Upper lobe of left lung (tissue), 6 donors: Measurements from ENCODE around the gene ZNF431. TPM values are rescaled to one million over a fixed set of nuclear protein-coding genes. Genes with fewer than 3 reads are reported as not detected.
"Not testable (repeated sequence)": the region's sequence is repeated elsewhere in the genome, so short reads cannot be mapped to it uniquely, and the experiment has no call there.

Experiments used
- ATAC-seq, 2 donors: fragments of 200-7000 bp; cut with Tn5 transposase; one replicate each; pipeline ENCODE4 v1.9.1; 2022; ENCODE audit warnings: mild to moderate bottlenecking in 2 of 2, moderate library complexity in 2 of 2; ENCODE audit not compliant: low FRiP score in 2 of 2
- DNase-seq, 2 donors: peaks; one replicate each; pipeline ENCODE4 v3.0.0-alpha.2; 2019 to 2020
- H3K27ac ChIP-seq, 4 donors: fragments of 200-600 bp; sonication (generic); one replicate each; pipeline ENCODE4 v1.5.1; 2016 to 2019
- H3K27me3 ChIP-seq, 4 donors: fragments of 200-600 bp; sonication (generic); one replicate each; pipeline ENCODE4 v1.5.1; 2017 to 2019
- H3K36me3 ChIP-seq, 4 donors: fragments of 200-600 bp; sonication (generic); one replicate each; pipeline ENCODE4 v1.5.1; 2016 to 2019
- H3K4me1 ChIP-seq, 4 donors: fragments of 200-600 bp; sonication (generic); one replicate each; pipeline ENCODE4 v1.5.1; 2018 to 2019
- H3K4me3 ChIP-seq, 4 donors: fragments of 200-600 bp; sonication (generic); one replicate each; pipeline ENCODE4 v1.5.1; 2017 to 2019; ENCODE audit warnings: mild to moderate bottlenecking in 2 of 4, moderate library complexity in 1 of 4
- H3K9me3 ChIP-seq, 4 donors: fragments of 200-600 bp; sonication (generic); one replicate each; pipeline ENCODE4 v1.5.1; 2018 to 2019
- EP300 ChIP-seq, 4 donors: sonication (generic); formaldehyde crosslinking; IDR thresholded peaks; one replicate each; pipeline ENCODE4 v1.5.1; 2017; ENCODE audit warnings: antibody characterized with exemption in 4 of 4, control low read depth in 2 of 4
- POLR2A ChIP-seq, 4 donors: fragments of 450-650 bp; IDR thresholded peaks; one replicate each; pipeline ENCODE4 v1.5.1; 2016 to 2017; ENCODE audit warnings: antibody characterized with exemption in 4 of 4, mild to moderate bottlenecking in 2 of 4
- POLR2AphosphoS5 ChIP-seq, 2 donors: sonication (generic); formaldehyde crosslinking; IDR thresholded peaks; one replicate each; pipeline ENCODE4 v1.5.1; 2017; ENCODE audit warnings: antibody characterized with exemption in 2 of 2
- WGBS, 2 donors: methylation state at CpG; one replicate each; pipeline ENCODE4 v1.1.5; 2017 to 2018; 5-methylcytosine and 5-hydroxymethylcytosine counted together
- small RNA-seq, 4 donors: library from RNA; depleted of rRNA; stranded (forward); fragments of <200 nt; gene quantifications; one replicate each; pipeline ENCODE3, GENCODE V24; 2016
- total RNA-seq, 6 donors: library from RNA; depleted of rRNA in 4 of 6; stranded (reverse); fragments of >200 nt in 4 of 6; gene quantifications; one replicate each; pipeline versions ENCODE4 v1.1.0 to v1.2.1, GENCODE V29; 2016 to 2021
- TF ChIP-seq, protein P1 (sequence below), 6 experiments: fragments of 450-650 bp in 4 of 6; fragments of 200-600 bp in 2 of 6; sonication (generic) in 2 of 6; IDR thresholded peaks; one replicate each; pipeline ENCODE4 v1.5.1; 2016 to 2019; ENCODE audit warnings: antibody characterized with exemption in 6 of 6
- donor health status: DM: no; HTN: no; CAD: no; lungs with moderate emphysema.
- donor health status: DM: no; HTN: yes; CAD: no; lungs with severe emphysema.

The ZNF431 gene
- total RNA-seq, 6 donors from 2014 or later: 16.6 to 74.1 (median 38.1) TPM

GRCh38 chr19:21221693-21222092 lies 79.9 kb downstream of the ZNF431 start:
- no peaks in the 10 kb centered on the region for H3K9me3 ChIP-seq
- TF ChIP-seq POLR2AphosphoS5 (IDR thresholded peaks at IDR 0.05): no peak
- TF ChIP-seq, protein P1, sequence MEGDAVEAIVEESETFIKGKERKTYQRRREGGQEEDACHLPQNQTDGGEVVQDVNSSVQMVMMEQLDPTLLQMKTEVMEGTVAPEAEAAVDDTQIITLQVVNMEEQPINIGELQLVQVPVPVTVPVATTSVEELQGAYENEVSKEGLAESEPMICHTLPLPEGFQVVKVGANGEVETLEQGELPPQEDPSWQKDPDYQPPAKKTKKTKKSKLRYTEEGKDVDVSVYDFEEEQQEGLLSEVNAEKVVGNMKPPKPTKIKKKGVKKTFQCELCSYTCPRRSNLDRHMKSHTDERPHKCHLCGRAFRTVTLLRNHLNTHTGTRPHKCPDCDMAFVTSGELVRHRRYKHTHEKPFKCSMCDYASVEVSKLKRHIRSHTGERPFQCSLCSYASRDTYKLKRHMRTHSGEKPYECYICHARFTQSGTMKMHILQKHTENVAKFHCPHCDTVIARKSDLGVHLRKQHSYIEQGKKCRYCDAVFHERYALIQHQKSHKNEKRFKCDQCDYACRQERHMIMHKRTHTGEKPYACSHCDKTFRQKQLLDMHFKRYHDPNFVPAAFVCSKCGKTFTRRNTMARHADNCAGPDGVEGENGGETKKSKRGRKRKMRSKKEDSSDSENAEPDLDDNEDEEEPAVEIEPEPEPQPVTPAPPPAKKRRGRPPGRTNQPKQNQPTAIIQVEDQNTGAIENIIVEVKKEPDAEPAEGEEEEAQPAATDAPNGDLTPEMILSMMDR (IDR thresholded peaks at IDR 0.05): no peak
- TF ChIP-seq EP300 (IDR thresholded peaks at IDR 0.05): no peak
- no peak for TF ChIP-seq POLR2A (IDR thresholded peaks at IDR 0.05)
- no peak overlapping the region for H3K4me3 ChIP-seq
- no peaks in the 10 kb centered on the region for H3K27me3 ChIP-seq
- no peaks in the 10 kb centered on the region for H3K4me1 ChIP-seq
- no peak overlapping the region for H3K27ac ChIP-seq
- no peak for DNase-seq
- no peak for ATAC-seq
- no peaks in the 10 kb centered on the region for H3K36me3 ChIP-seq

DNA sequence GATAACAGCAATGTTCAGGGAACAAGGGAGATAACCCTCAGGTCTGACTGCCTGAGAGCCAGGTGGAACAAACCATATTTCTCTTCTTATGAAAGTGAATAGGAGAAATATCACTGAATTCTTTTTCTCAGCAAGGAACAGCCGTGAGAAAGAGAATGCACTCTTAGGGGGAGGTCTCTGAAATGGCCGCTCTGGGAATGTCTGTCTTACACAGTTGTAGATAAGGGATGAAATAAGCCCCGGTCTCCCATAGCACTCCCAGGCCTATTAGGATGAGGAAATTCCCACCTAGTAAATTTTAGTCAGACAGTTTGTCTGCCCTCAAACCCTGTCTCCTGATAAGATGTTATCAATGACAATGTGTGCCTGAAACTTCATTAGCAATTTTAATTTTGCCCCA lies 88.1 kb downstream of the ZNF431 start:
- not testable (repeated sequence) for H3K36me3 ChIP-seq, H3K27me3 ChIP-seq, H3K27ac ChIP-seq, ATAC-seq, H3K4me3 ChIP-seq, DNase-seq, H3K4me1 ChIP-seq
- WGBS, 2 donors: 80 to 85% methylated on average over 3 of the region's 3 CpGs
- peaks cover 0 to 19% (median 8%) of the 10 kb centered on the region in 4 donors for H3K9me3 ChIP-seq

- 86 to 87% methylated on average over 2 of the region's 2 CpGs for WGBS, 2 donors
- no peak overlapping the region for H3K27ac ChIP-seq
- ATAC-seq: no peak
- no peaks in the 10 kb centered on the region for H3K27me3 ChIP-seq
- H3K36me3 ChIP-seq: no peaks in the 10 kb centered on the region
- H3K9me3 ChIP-seq: peaks cover 0 to 16% (median 8%) of the 10 kb centered on the region in 4 donors
- no peaks in the 10 kb centered on the region for H3K4me1 ChIP-seq
- H3K4me3 ChIP-seq: no peak overlapping the region
- no peak for TF ChIP-seq EP300 (IDR thresholded peaks at IDR 0.05)
- DNase-seq: no peak
Measured at GRCh38 chr19:21233691-21234090, 91.9 kb downstream of the ZNF431 start.

GRCh38 chr19:21236751-21237150 lies 94.9 kb downstream of the ZNF431 start:
- not testable (repeated sequence) for ATAC-seq, H3K27ac ChIP-seq, H3K9me3 ChIP-seq, H3K4me3 ChIP-seq, H3K4me1 ChIP-seq, H3K36me3 ChIP-seq, H3K27me3 ChIP-seq, DNase-seq
- WGBS, 2 donors: 85 to 88% methylated on average over 4 of the region's 4 CpGs

DNA sequence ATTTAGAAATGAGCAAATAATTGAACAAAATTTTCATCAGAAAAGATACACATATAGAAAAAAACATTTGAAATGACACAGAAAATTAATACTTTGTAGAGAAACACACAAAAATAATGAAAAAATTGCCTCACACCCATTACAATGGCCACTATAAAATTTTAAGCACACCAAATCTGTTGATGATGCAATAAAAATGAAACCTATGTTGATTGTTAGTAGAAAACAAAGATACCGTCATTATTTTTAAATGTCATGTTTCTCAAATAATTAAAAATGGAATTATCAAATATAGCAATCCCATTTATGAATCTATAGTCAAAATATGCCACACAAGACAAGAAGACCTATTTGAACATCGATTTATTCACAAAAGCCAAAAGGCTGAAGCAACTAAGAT lies 96.8 kb downstream of the ZNF431 start:
- Histone ChIP-seq H3K4me3 (no peak overlapping the region), H3K27ac (no peak overlapping the region), H3K36me3 (no peaks in the 10 kb centered on the region), H3K27me3 (no peaks in the 10 kb centered on the region), H3K9me3 (no peaks in the 10 kb centered on the region), H3K4me1 (no peaks in the 10 kb centered on the region)
- no peak for ATAC-seq
- no peak for DNase-seq
- WGBS, 2 donors: 86 to 89% methylated on average over 2 of the region's 2 CpGs
- TF ChIP-seq, protein P1 (IDR thresholded peaks at IDR 0.05): no peak
- TF ChIP-seq POLR2AphosphoS5 (IDR thresholded peaks at IDR 0.05) (no peak), POLR2A (IDR thresholded peaks at IDR 0.05) (no peak), EP300 (IDR thresholded peaks at IDR 0.05) (no peak)

Small RNAs within 50 kb of the gene (small RNA-seq; reads per million reads assigned to genes)
- gene RNA5SP469: 0 to 0.11 (median 0.03) reads per million in 4 donors

Other genes starting within 250 kb of the ZNF431 start
- 1 to 10 TPM; 3.0 to 8.1 (median 5.3) TPM for gene ZNF85, start 218.8 kb upstream of the ZNF431 start, total RNA-seq
- gene ZNF430, start 121.4 kb upstream of the ZNF431 start, total RNA-seq: 10 to 100 TPM in 5 of 6 donors, 1 to 10 TPM in 1; 7.9 to 15.6 (median 13.1) TPM
- gene ZNF714, start 59.8 kb upstream of the ZNF431 start, total RNA-seq: 10 to 100 TPM in 5 of 6 donors, 1 to 10 TPM in 1; 4.1 to 22.3 (median 11.9) TPM
- 10 to 100 TPM in 5 of 6 donors, 1 to 10 TPM in 1; 8.1 to 39.8 (median 12.6) TPM for gene ZNF708, start 187.4 kb downstream of the ZNF431 start, total RNA-seq
- gene ZNF738, start 217.0 kb downstream of the ZNF431 start, total RNA-seq: 10 to 100 TPM in 1 of 6 donors, 1 to 10 TPM in 5; 4.0 to 27.2 (median 6.8) TPM